HG03565 (cell line): ENCODE data around the gene GALNS.

Source experiments
- ATAC-seq: cut with Tn5 transposase; IDR thresholded peaks from one replicate; pipeline ENCODE4 v1.9.1; 2021; ENCODE audit warnings: mild to moderate bottlenecking, moderate library complexity; ENCODE audit not compliant: unreplicated experiment

GALNS gene

GRCh38 chr16:88877564-88878289 lies 21.0 kb upstream of the GALNS start:
- ATAC-seq, result no peak

- ATAC-seq, result no peak
Measured at GRCh38 chr16:88876942-88877526, 20.3 kb upstream of the GALNS start.

GRCh38 chr16:88875703-88876234 lies 19.0 kb upstream of the GALNS start:
- no peak for ATAC-seq

GRCh38 chr16:88874938-88875599 lies 18.3 kb upstream of the GALNS start:
- ATAC-seq, result no peak

GRCh38 chr16:88872650-88873331 lies 16.0 kb upstream of the GALNS start:
- no peak for ATAC-seq

GRCh38 chr16:88871730-88872416 lies 15.1 kb upstream of the GALNS start:
- no peak for ATAC-seq

GRCh38 chr16:88871349-88871702 lies 14.6 kb upstream of the GALNS start:
- no peak for ATAC-seq

- ATAC-seq, result no peak
Measured at GRCh38 chr16:88870608-88871348, 14.0 kb upstream of the GALNS start.

GRCh38 chr16:88869673-88869980 lies 12.9 kb upstream of the GALNS start:
- no peak for ATAC-seq

GRCh38 chr16:88868974-88869672 lies 12.4 kb upstream of the GALNS start:
- ATAC-seq, result no peak

GRCh38 chr16:88867581-88868246 lies 11.0 kb upstream of the GALNS start:
- ATAC-seq, result no peak

- no peak for ATAC-seq
Measured at GRCh38 chr16:88866151-88866920, 9.6 kb upstream of the GALNS start, which contains the start of gene PABPN1L. Gene PABPN1L (minus strand): TSS chr16:88866660. CDS start chr16:88866606, 54 bp downstream.

GRCh38 chr16:88865742-88866141 lies 9.0 kb upstream of the GALNS start:
- ATAC-seq, result no peak

GRCh38 chr16:88865310-88865709 lies 8.6 kb upstream of the GALNS start:
- no peak for ATAC-seq

- no peak for ATAC-seq
Measured at GRCh38 chr16:88864521-88864920, 7.8 kb upstream of the GALNS start.

- no peak for ATAC-seq
Measured at GRCh38 chr16:88864099-88864498, 7.4 kb upstream of the GALNS start.

GRCh38 chr16:88863426-88863825 lies 6.7 kb upstream of the GALNS start:
- no peak for ATAC-seq

- no peak for ATAC-seq
Measured at GRCh38 chr16:88862968-88863367, 6.2 kb upstream of the GALNS start.
